ENCODE measurements around the gene ZNF772.
"Not testable (repeated sequence)": the region's sequence is repeated elsewhere in the genome, so short reads cannot be mapped to it uniquely, and the experiment has no call there.

ZNF772 gene

GRCh38 chr19:57477191-57478008 is at the start of gene ZNF772:
Gene ZNF772 (minus strand): TSS chr19:57477566. CDS start chr19:57477309, 257 bp downstream.
- peak; percentile 94 for DNase-seq

GRCh38 chr19:57518021-57518420 is 40.7 kb upstream of the ZNF772 start:
- not testable (repeated sequence) for DNase-seq

- no peak for DNase-seq
Measured at GRCh38 chr19:57515255-57515654, 37.9 kb upstream of the ZNF772 start.

- DNase-seq: peak; percentile 11
Measured at GRCh38 chr19:57512845-57513244, 35.5 kb upstream of the ZNF772 start.

GRCh38 chr19:57511484-57511883 is 34.1 kb upstream of the ZNF772 start:
- DNase-seq: no peak

DNA sequence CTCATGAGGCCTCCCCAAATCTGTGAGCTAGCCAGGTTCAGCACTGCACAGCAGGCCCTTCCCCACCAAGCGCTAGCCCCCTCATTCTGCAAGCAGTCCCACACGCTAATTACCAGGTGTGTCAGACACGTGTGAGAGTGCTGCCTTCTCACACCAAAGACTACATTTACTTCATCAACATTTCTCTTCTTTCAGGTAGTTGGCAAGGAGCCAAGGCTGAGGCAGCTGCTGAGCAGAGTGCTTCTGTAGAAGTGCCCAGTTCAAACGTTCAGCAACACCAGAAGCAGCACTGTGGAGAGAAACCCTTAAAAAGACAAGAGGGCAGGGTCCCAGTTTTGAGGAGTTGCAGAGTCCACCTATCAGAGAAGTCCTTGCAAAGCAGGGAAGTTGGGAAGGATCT is 28.8 kb upstream of the ZNF772 start:
- DNase-seq: no peak

DNA sequence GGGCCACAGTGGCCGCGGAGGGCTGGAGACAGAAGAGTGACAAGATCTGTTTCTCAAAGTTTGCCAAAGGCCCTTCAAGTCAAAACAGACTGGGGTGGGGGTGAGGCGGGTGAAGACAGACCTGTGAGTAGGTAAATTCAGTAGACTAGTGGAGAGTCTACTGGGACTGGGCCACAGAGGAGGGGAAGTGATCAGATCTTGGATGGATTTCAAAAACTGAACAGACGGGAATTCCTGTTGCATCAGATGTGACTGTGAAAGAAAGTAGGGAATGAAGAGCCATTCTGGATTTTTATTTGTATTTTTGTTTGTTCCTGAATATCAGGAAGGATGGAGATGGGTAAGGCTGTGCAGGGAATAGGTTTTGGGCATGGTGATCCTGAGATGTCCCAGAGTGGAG is 23.0 kb upstream of the ZNF772 start:
- not testable (repeated sequence) for DNase-seq

DNA sequence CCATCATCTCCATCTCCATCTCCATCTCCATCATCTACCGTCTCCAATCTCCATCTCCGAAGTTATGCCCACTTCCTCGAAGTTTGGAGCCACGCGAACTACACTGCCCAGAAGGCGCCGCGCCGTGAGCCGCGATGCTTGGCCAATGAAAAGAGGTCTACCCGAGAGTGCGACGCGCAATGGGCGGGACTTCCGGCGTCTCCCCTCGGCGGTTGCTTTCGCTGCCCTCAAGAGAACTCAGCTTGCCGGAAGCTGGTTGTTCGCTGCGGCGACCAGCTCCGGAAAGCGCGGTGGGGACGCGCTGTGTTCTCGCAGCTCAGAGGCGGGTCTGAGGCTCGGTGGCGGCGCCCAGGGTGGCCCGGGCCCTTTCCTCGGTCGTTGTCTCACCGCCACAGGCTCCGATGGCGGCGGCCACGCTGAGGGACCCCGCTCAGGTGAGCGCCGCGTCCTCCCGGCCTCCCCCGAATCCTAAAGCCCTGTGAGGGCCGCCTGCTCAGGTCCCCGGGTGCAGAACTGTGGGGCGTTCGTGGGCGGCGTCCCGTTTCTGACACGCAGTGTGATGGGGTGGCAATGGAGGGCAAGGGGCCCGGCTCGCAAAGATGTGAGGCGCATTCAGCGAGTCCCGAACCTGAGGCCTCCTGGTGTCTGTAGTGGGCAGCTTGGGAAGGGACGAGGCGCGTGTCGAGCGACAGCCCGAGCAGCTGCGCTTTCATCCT is 22.5 kb upstream of the ZNF772 start, which contains the start of gene ZNF773:
Gene ZNF773, plus strand, starts transcription at position 259 of the 716 bp plus-strand sequence. Its CDS starts 143 bp downstream, at position 402.
- peak; percentile 97 for DNase-seq

DNA sequence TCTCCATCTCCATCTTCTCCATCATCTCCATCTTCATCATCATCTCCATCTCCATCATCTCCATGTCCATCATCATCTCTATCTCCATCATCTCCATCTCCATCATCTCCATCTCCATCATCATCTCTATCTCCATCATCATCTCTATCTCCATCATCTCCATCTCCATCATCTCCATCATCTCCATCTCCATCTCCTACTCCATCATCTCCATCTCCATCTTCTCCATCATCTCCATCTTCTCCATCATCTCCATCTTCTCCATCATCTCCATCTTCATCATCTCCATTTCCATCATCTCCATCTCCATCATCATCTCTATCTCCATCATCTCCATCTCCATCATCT is 21.9 kb upstream of the ZNF772 start:
- not testable (repeated sequence) for DNase-seq

- not testable (repeated sequence) for DNase-seq
Measured at GRCh38 chr19:57488299-57488644, 10.9 kb upstream of the ZNF772 start.

- peak; percentile 95 for DNase-seq
Measured at GRCh38 chr19:57487477-57488298, 10.3 kb upstream of the ZNF772 start, which contains the start of gene ZNF419. Gene ZNF419 (plus strand): TSS chr19:57487750. CDS start chr19:57487951, 201 bp downstream.

DNA sequence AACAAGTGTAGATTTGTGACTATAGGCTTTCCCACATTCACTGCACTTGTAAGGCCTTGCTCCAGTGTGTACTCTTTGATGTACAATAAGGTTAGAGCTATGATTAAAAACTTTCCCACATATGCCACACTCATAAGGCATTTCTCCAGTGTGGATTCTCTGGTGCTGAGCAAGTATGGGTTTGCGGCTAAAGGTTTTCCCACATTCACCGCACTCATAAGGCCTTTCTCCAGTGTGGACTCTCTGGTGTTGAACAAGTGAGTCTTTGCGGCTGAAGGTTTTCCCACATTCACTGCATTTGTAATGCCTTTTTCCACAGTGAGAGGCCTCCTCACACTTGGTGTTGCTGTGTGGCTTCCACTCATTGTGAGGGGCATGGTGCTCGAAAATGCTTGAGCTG is 3.7 kb downstream of the ZNF772 start:
- no peak for DNase-seq

- no peak for DNase-seq
Measured at GRCh38 chr19:57466489-57466888, 10.9 kb downstream of the ZNF772 start.

- peak; percentile 56 for DNase-seq
Measured at GRCh38 chr19:57465680-57466381, 11.5 kb downstream of the ZNF772 start.

GRCh38 chr19:57452307-57452706 is 25.1 kb downstream of the ZNF772 start:
- DNase-seq: no peak

- no peak for DNase-seq
Measured at GRCh38 chr19:57443121-57443696, 34.2 kb downstream of the ZNF772 start.

GRCh38 chr19:57441979-57442752 is 35.2 kb downstream of the ZNF772 start:
- no peak for DNase-seq

DNA sequence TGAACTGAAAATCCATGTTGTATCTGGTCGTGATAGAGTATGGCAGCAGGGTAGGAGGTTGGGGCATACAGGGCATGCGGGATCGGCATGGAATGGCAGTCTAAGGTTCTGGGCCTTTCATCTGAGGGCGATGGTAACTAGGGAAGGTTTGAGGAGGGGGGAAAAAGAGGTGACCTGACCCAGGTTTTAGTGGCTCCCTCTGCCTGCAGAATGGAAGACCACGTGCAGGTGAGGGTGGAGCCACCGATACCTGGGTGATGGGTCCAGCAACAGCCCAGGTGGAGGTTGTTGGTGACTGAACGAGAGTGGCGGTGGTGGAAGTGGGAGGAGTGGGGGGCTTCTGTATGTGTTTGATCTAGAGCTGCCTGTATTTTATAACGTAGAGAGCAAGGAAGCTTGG is 38.4 kb downstream of the ZNF772 start:
- DNase-seq: no peak

- DNase-seq: no peak
Measured at GRCh38 chr19:57437931-57438330, 39.4 kb downstream of the ZNF772 start.

DNA sequence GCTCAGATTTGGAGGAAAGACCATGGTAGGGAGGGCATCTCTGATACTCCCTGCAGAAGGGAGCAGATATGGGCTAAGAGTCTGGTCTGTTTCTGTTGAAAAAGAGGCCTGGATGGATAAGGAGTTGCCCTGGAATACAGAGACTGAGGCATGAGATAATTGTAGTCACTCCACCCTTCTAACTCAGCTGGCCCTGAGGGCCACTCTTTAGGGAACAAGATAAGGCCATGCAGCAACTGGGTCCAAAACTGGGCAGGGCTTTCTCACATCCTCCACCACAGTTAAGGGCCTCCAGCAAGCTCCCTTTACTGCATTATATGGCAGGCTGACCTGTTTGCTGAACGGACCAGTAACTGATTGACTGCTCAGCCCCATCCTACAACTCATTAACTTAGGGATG is 40.9 kb downstream of the ZNF772 start:
- DNase-seq: no peak
